Kidney epithelial cell (primary cell): ENCODE measurements around the gene IL22RA2. TPM values are rescaled to one million over a fixed set of nuclear protein-coding genes. Genes with fewer than 3 reads are reported as not detected.
"Not testable (repeated sequence)": the region's sequence is repeated elsewhere in the genome, so short reads cannot be mapped to it uniquely, and the experiment has no call there.

ENCODE experiments used
- DNase-seq: peaks from one replicate; pipeline ENCODE4 v3.0.0-alpha.2; 2010; ENCODE audit warnings: low read depth
- H3K27me3 ChIP-seq: 2 replicates; pipeline ENCODE4 v1.6.0; 2011; ENCODE audit warnings: low read length; ENCODE audit not compliant: control insufficient read depth, insufficient read depth
- H3K36me3 ChIP-seq: 2 replicates; pipeline ENCODE4 v1.5.1; 2011; ENCODE audit warnings: low read length; ENCODE audit not compliant: control insufficient read depth, insufficient read depth
- H3K4me3 ChIP-seq: 2 replicates; pipeline ENCODE4 v1.5.1; 2011; ENCODE audit warnings: low read depth, mild to moderate bottlenecking, control low read depth, low read length
- CTCF ChIP-seq: IDR thresholded peaks from 2 replicates; pipeline ENCODE4 v1.5.1; 2011; ENCODE audit warnings: mild to moderate bottlenecking, moderate library complexity, low read length, control low read depth, inconsistent platforms; ENCODE audit not compliant: insufficient read depth, poor library complexity, severe bottlenecking
- total RNA-seq: library from RNA; depleted of rRNA; stranded (reverse); fragments of >200 nt; gene quantifications from 2 replicates; pipeline ENCODE4 v1.2.3, GENCODE V29; 2015

The IL22RA2 gene
- total RNA-seq, 1 donor from 2014 or later, result not detected

GRCh38 chr6:137213331-137213740 lies 39.9 kb upstream of the IL22RA2 start:
- DNase-seq, result no peak
- Histone ChIP-seq H3K36me3 (no peaks in the 10 kb centered on the region), H3K4me3 (no peak overlapping the region), H3K27me3 (no peaks in the 10 kb centered on the region)
- TF ChIP-seq CTCF, result no peak

DNA sequence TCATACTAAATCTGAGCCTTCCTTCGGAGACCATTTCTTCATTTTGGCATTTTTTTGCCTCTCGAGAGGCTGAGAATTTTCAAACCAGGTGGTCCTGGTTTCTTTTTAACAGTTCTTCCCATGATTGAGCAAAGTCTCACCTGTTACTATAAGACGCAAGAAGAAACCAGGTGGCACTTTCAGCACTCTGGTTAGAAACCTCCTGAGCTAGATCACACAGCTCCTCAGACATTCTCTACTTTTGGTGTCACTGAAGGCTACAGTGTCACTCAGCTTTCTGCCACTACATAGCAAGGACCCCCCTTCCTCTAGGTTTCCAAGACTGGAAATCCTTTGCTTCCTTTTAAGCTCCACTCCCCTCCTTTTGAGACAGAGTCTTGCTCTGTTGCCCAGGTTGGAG lies 38.5 kb upstream of the IL22RA2 start:
- DNase-seq, result no peak
- no peak for TF ChIP-seq CTCF

GRCh38 chr6:137210903-137211302 lies 37.5 kb upstream of the IL22RA2 start:
- DNase-seq, result no peak
- TF ChIP-seq CTCF, result no peak
- Histone ChIP-seq H3K36me3 (no peaks in the 10 kb centered on the region), H3K4me3 (no peak overlapping the region), H3K27me3 (no peaks in the 10 kb centered on the region)

More for the DNA sequence above, 38.5 kb upstream of the IL22RA2 start:
- Histone ChIP-seq H3K4me3 (no peak overlapping the region), H3K27me3 (no peaks in the 10 kb centered on the region), H3K36me3 (no peaks in the 10 kb centered on the region)

GRCh38 chr6:137208279-137208678 lies 34.8 kb upstream of the IL22RA2 start:
- no peaks in the 10 kb centered on the region for H3K27me3 ChIP-seq
- no peak for DNase-seq
- H3K4me3 ChIP-seq, result no peak overlapping the region
- TF ChIP-seq CTCF, result no peak
- H3K36me3 ChIP-seq, result no peaks in the 10 kb centered on the region

DNA sequence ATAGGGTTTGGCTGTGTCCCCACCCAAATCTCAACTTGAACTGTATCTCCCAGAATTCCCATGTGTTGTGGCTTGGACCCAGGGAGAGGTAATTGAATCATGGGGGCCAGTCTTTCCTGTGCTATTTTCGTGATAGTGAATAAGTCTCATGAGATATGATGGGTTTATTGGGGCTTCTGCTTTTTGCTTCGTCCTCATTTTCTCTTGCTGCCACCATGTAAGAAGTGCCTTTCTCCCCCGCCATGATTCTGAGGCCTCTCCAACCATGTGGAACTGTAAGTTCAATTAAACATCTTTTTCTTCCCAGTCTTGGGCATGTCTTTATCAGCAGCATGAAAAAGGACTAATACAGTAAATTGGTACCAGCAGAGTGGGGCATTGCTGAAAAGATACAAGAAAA lies 34.0 kb upstream of the IL22RA2 start:
- DNase-seq, H3K27me3 ChIP-seq, H3K36me3 ChIP-seq: not testable (repeated sequence)

DNA sequence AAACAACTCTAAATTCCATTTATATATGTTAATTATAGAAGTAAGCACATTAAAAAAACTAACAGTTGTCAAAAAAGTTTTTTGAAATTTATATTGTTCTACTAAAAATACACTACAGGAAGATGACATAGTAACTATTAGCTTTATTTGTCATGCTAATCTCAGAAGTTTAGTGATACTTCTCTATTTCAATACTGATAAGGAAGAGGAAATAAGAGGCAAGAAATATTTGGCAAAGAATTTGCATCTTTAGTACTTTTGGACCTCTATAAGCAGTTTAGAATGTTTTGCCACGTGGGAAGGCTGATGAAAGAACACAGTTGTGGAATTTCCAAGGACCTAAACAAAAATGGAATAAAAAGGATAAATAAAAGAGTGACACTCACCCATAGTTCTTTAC lies 33.1 kb upstream of the IL22RA2 start:
- no peak for TF ChIP-seq CTCF
- no peak overlapping the region for H3K4me3 ChIP-seq
- DNase-seq, result no peak
- no peaks in the 10 kb centered on the region for H3K36me3 ChIP-seq
- H3K27me3 ChIP-seq, result no peaks in the 10 kb centered on the region

More for the DNA sequence above, 34.0 kb upstream of the IL22RA2 start:
- not testable (repeated sequence) for H3K4me3 ChIP-seq
